ENCODE measurements around the gene AKAP13. TPM values are rescaled to one million over a fixed set of nuclear protein-coding genes. Genes with fewer than 3 reads are reported as not detected.
"Not testable (repeated sequence)": the region's sequence is repeated elsewhere in the genome, so short reads cannot be mapped to it uniquely, and the experiment has no call there.

Gene AKAP13
- total RNA-seq, 2 experiments from 2014 or later = 104 to 106 TPM

DNA sequence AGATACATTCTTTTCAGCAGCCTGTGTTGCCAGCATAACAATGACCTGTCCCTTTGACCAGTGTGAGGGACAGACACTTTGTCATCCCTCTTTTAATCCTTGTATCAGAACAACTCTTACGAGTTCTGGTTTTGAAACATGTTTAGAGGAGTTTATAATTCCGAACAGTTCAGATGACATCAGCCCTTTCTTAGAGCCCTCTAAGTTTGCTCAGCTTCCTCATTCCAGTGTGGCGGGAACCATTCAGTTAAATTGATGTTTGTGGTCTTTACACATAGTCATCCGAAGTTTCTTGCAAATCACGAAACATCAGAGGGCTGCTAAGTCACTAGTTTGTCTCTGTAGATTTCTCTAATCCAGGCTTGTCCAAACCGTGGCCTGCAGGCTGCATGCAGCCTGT lies 102.5 kb downstream of the AKAP13 start:
- ChIA-PET CTCF (no interaction called here), POLR2A (no interaction called here)

DNA sequence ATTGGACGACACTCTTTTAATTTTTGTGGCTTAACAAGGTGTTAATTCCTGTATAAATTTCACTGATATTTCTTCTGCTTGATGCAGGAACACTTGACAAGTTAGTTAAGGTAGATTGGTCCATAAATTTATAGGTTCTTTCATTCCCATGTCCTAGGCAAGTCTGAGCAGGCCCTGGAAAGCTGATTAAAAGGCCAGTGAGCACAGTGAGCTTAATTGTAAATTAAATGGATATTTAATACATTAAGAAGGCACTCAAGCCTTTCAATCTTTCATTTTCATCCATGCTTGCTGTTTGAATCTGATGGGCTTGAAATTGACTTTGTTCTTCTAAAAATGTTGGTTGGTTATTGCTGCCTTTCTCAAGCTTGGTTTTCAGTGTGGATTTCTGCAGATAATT lies 103.6 kb downstream of the AKAP13 start:
- POLR2A ChIA-PET, CTCF ChIA-PET: not testable (repeated sequence)

DNA sequence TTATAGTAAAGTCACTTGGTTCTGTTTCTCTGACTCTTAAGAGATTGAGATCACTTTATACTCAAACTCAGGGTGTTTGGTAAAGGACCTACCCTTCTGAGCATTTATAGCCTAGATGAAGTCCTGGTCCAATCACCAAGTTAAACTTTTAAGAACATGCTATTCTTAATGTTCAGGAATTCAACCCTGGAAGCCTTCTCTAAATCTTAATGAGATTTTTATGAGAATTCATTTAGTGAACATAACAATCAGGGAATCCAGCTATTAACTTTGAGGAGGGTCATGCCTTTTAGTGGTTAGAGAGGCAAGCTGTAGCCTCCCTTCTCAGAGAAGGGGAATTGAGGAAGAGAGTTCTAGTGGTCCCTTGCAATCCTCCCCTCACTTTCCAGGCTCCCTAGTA lies 104.5 kb downstream of the AKAP13 start:
- POLR2A ChIA-PET = not testable (repeated sequence)
- CTCF ChIA-PET = interaction anchor here (1.0 kb wide), 1 partner anchor 188 kb away, joined by 3 read pairs; no protein-coding TSS in a partner anchor

DNA sequence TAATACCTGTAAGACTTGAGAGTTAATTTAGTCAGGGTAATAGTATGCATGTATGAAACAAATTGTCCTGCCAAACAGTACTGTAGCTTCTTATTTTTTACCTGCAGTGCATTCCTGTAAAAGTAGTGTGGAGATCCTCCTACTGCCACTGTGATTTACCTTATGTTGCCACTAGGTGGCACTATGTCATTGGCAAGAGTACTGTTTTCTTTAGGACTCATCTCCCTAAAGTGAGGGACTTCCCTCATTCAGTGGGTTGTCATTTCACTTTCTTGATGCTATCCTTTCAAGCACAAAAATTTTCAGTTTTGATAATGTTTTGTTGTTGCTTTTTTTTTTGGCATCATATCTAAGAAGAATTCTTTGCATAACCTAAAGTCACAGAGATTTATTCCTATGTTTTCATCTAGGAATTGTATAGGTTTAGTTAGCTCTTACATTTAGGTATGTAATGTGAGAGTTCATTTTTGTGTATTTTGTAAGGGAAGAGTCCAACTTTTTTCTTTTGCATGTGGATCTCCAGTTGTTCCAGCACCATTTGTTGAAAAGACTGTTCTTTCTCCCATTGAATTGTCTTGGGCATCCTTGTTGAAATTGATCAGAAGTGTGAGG lies 105.7 kb downstream of the AKAP13 start:
- POLR2A ChIA-PET = interaction anchor here (0.7 kb wide), 1 partner anchor 142 kb away, joined by 3 read pairs; no protein-coding TSS in a partner anchor
- CTCF ChIA-PET = interaction anchor here (0.8 to 1.0 kb wide), 2 partner anchors 43 to 190 kb away, joined by 3 read pairs; no protein-coding TSS in a partner anchor

DNA sequence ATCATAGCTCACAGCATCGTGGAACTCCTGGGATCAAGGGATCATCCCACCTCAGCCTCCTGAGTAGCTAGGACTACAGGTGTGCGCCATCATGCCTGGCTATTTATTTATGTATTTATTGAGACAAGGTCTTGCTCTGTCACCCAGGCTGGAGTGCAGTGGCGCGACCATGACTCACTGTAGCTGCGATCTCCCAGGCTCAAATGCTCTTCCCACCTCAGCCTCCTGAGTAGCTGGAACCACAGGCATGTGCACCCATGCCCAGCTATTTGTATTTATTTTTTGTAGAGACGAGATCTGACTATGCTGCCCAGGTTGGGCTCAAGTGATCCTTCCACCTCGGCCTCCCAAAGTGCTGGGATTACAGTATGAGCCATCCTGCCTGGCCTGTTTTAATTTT lies 107.4 kb downstream of the AKAP13 start:
- ChIA-PET POLR2A (interaction anchor here (0.6 kb wide), 1 partner anchor 156 kb away, joined by 3 read pairs; no protein-coding TSS in a partner anchor), CTCF (interaction anchor here (0.6 kb wide), 1 partner anchor 18 kb away, joined by 3 read pairs; no protein-coding TSS in a partner anchor)

DNA sequence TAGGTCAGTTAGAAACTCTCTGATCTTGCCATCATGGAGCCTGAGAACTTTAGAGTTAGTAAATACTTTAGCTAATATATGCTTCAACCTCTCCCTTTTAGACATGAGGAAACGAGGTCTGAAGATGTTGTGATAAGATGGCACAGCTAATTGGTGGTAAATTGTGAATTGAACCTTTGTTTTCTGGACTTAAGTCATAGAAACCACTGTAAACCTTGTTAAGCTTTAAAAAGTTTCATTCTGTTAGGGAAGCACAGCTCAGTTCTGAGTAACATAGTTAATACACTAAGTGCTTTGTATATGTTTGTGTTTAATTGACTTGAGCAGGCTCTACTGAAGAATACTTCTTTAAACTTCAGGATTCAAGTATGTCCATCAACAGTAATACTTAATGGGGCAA lies 108.6 kb downstream of the AKAP13 start:
- POLR2A ChIA-PET = no interaction called here
- CTCF ChIA-PET = interaction anchor here (1.3 to 1.6 kb wide), 2 partner anchors 15 to 351 kb away, joined by 3 read pairs; no protein-coding TSS in a partner anchor

DNA sequence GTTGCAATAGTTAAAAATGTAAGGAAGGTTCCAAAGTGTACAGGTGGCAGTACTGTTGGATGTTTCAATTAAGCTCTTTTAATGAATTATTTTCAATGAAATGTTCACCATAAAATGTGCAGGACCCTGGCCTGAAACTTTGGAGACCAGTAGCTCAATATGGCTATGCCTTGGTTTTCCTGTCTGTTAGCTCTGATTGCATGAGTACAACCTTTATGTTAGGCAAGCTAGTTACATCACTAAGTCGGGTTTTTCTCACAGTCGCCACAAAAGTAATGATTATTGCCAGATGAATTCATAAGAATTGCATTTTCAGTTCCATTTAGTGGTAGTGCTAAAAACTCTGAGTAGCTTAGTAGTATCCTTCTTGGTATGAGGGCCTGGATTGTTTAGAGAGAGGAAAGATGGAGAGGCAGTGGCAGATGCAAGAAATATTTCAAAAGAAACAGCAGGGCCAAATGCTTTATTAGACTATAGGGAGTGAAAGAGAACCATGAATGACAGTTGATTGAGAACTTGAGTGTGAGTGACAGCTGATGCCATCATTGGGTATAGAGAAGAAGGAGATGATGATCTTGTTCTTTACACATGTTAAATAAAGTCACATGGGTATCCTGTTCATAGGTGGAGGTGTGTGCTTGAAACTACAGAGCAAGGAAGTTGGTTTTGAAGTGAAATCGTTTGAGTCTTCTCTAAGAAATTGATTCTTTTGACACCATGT lies 109.5 kb downstream of the AKAP13 start:
- POLR2A ChIA-PET = interaction anchor here (0.6 to 1.0 kb wide), 2 partner anchors 143 to 174 kb away, joined by 3 to 13 read pairs; no protein-coding TSS in a partner anchor
- CTCF ChIA-PET = interaction anchor here (0.8 to 1.6 kb wide), 2 partner anchors 68 to 350 kb away, joined by 3 read pairs; no protein-coding TSS in a partner anchor

DNA sequence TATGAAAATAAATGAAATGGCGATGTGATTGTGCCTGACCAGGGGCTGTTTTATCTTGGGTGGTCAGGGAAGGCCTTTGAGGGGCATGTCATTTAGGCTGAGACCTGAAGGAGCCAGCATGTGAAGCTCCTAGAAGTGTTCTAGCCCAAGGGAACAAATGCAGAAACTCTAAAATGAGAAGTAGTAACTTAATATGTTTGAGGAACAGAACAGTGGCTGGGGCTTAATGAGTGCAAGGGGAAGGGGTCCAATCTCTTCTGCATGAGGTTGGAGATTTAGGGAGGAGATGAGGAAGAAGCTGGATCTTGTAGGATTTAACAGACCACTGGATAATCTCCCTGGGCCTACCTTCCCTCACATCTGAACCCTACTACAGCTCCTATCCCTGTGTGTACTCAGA lies 110.5 kb downstream of the AKAP13 start:
- POLR2A ChIA-PET = interaction anchor here (0.6 kb wide), 1 partner anchor 51 kb away, joined by 3 read pairs; no protein-coding TSS in a partner anchor

DNA sequence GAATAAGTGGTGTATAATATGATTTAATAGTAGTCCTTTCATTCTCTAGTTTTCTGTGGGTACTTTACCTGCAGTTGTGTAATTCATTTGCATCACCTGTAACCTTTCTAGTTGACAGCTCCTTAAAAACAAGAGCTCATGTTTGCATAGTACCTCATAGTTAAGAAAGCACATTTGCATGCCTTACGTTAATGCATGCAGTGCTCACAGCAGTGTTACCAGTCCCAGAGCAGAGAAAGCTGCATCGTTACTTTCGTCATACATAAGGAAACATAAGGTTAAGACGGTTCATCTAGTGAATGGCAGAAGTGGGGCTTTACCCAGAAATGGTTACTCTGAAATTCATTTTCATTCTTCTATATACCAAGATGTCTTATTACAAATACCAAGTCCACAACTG lies 111.3 kb downstream of the AKAP13 start:
- ChIA-PET POLR2A (interaction anchor here (0.6 kb wide), 1 partner anchor 50 kb away, joined by 3 read pairs; no protein-coding TSS in a partner anchor), CTCF (no interaction called here)

More for the DNA sequence above, 110.5 kb downstream of the AKAP13 start:
- CTCF ChIA-PET = interaction anchor here (0.5 kb wide), 1 partner anchor 26 kb away, joined by 4 read pairs; no protein-coding TSS in a partner anchor

DNA sequence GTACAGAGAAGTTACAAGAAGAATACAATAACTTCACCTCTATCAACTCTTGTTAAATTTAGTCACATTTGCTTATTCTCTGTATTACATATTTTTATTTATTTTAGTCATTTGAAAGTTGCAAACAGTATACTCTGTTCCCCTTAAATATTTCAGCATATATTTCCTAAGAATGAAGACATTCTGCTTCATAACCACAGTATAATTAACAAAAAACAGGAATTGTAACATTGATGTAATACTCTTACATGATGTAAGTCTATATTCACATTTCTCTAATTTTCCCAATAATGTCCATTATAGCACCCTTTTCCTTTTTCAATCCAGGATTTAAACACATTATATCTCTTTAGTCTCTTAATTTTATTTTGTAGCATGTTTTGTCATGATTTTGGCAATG lies 112.0 kb downstream of the AKAP13 start:
- ChIA-PET CTCF (no interaction called here), POLR2A (no interaction called here)

DNA sequence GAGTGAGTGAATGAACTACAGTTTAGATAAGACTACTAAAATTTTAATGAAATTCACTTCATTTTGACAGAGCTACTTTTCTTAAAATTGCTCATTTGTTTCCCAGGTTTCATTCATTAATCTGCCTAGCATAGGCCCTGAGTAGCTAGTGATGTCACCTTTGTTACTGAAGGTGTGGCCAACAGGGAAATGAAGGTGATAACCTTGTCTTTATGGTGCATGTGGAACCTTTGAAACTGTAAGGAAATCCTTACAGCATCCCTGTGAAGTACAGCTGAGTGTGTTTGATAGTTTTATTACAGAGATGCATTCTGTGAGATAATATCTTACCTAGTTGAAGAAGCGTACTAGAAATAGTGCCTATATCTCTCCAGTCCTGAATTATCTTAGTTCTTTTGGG lies 112.9 kb downstream of the AKAP13 start:
- POLR2A ChIA-PET = no interaction called here
- CTCF ChIA-PET = interaction anchor here (0.8 kb wide), 1 partner anchor 11 kb away, joined by 3 read pairs; no protein-coding TSS in a partner anchor

DNA sequence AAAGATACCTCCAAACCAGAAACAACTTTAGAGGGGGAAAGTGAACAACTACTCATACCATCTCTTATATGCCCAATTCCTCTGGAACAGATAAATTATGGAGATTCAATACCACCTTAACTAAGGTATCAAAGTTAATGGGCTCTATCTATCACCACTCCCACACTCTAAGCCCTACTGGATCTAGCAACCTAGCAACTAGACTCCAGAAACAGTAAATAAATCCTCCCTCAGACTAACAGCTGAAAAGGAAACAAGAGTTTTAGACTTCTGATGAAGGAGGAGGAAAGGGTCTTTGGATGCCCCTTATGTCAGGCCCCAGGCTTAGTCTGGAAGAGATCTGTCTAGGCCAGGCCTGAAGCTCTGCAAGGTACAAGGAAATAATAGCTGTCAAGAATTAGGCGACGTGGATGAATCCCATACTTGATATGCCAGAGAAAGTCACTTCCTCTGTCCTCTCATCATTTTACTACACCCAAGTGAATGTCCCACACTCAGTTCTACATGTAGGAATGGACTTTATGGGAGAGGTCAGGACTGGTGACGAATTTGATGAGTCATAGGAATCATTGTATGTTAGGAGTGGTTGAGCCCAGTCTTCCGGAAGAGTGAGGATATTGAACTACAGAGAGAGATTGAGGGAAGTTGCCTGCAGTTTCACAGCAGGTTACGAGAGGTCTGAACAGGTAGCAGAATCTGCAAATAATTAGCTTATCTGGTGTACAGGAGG lies 113.8 kb downstream of the AKAP13 start:
- ChIA-PET CTCF (interaction anchor here (0.7 kb wide), 1 partner anchor 11 kb away, joined by 3 read pairs; no protein-coding TSS in a partner anchor), POLR2A (no interaction called here)

DNA sequence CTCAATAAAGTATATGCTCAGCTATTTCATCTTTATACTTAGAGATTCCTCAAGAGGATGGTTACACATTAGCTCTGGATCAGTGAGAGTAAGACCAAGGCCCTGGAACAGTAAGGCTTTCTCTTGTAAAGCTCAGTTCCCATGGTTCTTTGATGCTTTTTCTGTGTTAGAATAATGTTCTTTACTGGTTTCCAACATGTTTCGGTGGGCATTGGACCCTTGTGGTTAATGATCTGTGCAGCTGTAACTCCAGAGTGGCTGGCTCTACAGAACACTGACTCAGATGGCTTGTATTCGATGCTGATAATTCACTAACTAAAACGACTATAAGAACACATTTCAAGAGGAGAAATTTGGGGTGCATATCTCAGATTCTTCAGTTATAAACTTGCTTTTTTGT lies 114.7 kb downstream of the AKAP13 start:
- CTCF ChIA-PET = interaction anchor here (0.7 kb wide), 1 partner anchor 10 kb away, joined by 3 read pairs; no protein-coding TSS in a partner anchor
- POLR2A ChIA-PET = no interaction called here

DNA sequence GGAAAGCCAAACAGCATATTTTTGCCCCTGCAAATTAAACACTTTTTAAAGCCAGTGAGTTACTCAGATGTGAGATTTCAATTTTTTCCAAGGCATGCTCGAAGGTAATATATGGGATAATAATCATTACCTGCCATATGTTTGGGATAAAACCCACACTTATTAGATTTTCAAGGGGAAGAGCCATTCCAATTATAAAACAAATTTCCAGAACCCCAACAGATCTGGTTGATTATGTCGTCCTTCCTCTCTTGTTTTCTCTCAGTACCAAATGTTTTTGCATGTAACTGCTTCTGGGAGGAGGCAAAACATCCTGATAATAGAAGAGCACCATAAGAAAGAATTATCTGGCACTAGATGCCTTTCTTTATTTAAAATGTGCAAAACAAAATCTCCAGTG lies 115.1 kb downstream of the AKAP13 start:
- POLR2A ChIA-PET = no interaction called here

DNA sequence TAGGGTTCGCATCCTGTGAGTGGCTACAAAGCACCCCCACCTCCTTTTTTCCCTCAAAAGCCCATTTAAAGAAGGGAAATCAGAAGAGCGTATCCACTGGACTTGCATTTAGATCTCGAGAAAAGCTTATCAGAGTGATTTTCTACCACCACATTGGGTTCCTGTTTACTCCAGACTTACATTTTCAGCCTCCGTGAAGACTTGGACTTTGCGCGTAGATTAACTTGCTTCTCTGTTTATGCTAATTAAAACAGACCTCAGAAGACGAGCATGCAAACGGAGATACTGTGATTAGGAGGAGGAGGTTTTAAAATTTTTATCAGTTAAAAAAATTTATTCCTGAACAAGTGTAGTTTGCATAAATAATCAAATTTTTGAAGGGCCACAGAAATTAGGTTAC lies 115.7 kb downstream of the AKAP13 start:
- ChIA-PET CTCF (no interaction called here), POLR2A (no interaction called here)

More for the DNA sequence above, 115.1 kb downstream of the AKAP13 start:
- CTCF ChIA-PET = no interaction called here

DNA sequence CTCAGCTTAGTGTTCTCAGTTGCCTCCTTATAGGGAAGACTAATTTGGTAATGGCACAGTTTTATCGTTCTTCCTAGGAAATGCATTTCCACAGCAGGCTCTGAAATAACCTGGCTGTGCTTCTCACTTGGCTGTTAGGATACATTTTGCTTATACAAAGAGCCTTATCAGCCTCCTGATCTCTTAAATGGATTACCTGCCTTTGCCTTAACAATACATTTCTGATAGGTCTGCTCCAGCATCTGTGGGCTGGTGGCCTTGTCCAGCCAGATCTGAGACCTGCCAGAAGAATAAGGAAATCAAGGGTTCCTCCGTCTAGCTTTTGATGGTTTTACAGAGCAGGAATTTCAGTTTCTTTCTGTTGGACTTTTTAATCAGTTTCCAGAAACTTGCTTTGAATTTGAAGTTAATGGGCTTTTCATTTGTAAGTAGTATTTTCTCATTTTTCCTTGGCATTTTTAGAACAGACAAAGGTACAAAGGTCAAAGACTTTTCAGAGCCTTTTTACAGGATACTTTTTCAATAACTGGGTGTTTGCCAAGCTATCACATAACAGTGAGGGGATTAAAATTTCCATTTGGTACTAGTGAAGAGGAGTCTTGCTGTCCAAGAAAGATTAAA lies 116.3 kb downstream of the AKAP13 start:
- ChIA-PET CTCF (no interaction called here), POLR2A (no interaction called here)

DNA sequence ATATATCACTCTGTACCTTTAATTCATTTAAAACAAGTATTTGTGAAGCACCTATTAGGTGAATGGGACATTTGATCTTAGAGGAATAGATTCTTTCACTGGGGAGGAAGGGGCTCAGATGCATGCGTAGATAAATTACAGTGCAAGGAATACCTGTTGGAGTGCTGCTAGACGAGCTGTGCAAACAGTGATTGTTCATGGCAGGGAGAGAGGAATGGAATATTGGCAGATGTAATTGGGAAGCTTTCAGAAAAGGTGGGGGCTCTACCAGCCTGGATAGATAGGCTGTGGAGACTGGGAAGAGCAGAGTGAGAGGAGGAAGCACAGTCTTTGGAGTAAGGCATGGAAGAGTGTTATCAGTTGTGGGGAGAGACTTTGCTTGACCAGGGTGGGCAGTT lies 116.8 kb downstream of the AKAP13 start:
- ChIA-PET CTCF (no interaction called here), POLR2A (interaction anchor here (0.6 kb wide), 1 partner anchor 164 kb away, joined by 3 read pairs; no protein-coding TSS in a partner anchor)

DNA sequence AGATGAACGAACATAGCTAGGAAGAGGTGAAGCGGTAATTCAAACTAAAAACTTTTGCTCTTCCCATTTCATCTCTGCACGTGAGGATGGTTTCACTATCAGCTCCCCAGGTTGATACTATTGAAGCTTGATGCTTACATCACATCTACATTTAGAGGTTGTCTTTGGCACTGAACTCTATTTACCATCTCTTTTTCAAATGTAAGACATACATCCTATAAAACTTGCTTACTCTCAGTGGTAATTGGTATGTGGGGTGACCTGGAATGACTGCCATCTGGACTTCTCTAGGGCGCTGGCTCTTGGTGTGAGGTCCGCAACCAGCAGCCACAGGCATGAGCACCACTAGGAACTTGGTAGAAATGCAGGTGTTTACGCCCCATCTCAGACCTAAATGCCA lies 118.1 kb downstream of the AKAP13 start:
- POLR2A ChIA-PET = no interaction called here
- CTCF ChIA-PET = no interaction called here

DNA sequence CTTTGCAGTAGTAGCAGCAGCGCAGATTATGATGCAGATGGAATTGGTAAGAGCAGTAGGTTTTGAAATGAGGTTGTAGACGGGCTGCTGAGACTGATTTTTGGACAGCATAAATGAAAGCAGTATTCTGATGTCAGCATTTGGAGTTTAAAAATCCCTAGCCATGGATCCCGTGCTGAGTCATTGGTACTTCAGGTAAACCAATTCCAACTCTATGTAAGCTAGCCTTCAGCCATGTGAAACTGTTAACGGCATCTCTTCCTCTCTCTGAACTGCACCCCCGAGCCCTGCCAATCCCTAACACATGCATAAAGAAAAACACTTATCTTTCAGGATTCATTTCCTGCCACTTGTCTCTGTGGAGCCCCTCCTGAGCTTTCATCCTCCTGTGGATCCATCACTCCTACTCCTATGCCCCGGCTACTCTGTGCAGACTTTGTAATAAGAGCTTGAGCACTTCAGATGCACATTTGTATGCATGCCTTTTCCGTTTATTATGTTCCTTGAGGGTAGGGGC lies 119.0 kb downstream of the AKAP13 start:
- CTCF ChIA-PET = interaction anchor here (0.6 to 0.9 kb wide), 2 partner anchors 146 to 175 kb away, joined by 3 read pairs; no protein-coding TSS in a partner anchor
- POLR2A ChIA-PET = no interaction called here

All from activated CD8-positive, alpha-beta memory T cell treated with anti-CD3 and anti-CD28 coated beads for 36 hours (primary cell).